GM12878 (cell line): ENCODE results near the gene UBE2J2. TPM values are rescaled to one million over a fixed set of nuclear protein-coding genes. Genes with fewer than 3 reads are reported as not detected.

Source experiments
- ATAC-seq: fragments of 200-7000 bp; cut with Tn5 transposase; 3 replicates; pipeline ENCODE4 v1.9.1; 2020; ENCODE audit warnings: mild to moderate bottlenecking, moderate library complexity
- BruUV-seq: library from RNA; stranded (reverse); fragments of 400-500 nt; replicated peaks from 2 replicates; lab custom pipeline; 2021; lab: Mats Ljungman, UMichigan
- CTCF ChIA-PET: fragments of 300-600 bp; sonication (Branson Sonifier 250); formaldehyde crosslinking; extraction: SDS; loops from one replicate; lab custom pipeline; 2021; ENCODE audit warnings: inconsistent platforms; lab: Yijun Ruan, JAX
- POLR2A ChIA-PET: fragments of 350-600 bp; formaldehyde crosslinking; extraction: SDS; loops from one replicate; lab custom pipeline; 2021; ENCODE audit warnings: inconsistent platforms; lab: Charles Lee
- RAD21 ChIA-PET: fragments of 300-600 bp; sonication (Branson Sonifier 250); formaldehyde crosslinking; loops from one replicate; lab custom pipeline; 2023; ENCODE audit warnings: antibody characterized with exemption; ENCODE audit not compliant: unreplicated experiment; lab: Charles Lee
- SMC1A ChIA-PET: fragments of 300-600 bp; sonication (Branson Sonifier 250); formaldehyde crosslinking; loops from one replicate; lab custom pipeline; 2023; ENCODE audit not compliant: unreplicated experiment, uncharacterized antibody; lab: Charles Lee
- DNase-seq: peaks from one replicate; pipeline ENCODE4 v3.0.0-alpha.2; 2011; ENCODE audit warnings: low read depth, low spot score
- FAIRE-seq: peaks from 3 replicates; lab custom pipeline; 2011; peaks lifted over from hg19 to GRCh38; lab: Jason Lieb, UNC
- H2AFZ ChIP-seq: 2 replicates; pipeline ENCODE4 v1.6.0; 2011; ENCODE audit warnings: low read depth, low read length, control low read depth; ENCODE audit not compliant: control insufficient read depth
- H3K27ac ChIP-seq: 2 replicates; pipeline ENCODE4 v1.5.1; 2011; ENCODE audit warnings: control low read depth; ENCODE audit not compliant: control insufficient read depth, insufficient read depth
- H3K27me3 ChIP-seq, 2 experiments: replicated peaks in 1 of 2; 2 replicates each; pipeline versions ENCODE4 v1.6.0 to v1.6.1; 2011; ENCODE audit warnings: low read length in 1 of 2; ENCODE audit not compliant: control insufficient read depth in 2 of 2, insufficient read depth in 2 of 2
- H3K36me3 ChIP-seq, 2 experiments: 2 replicates each; pipeline ENCODE4 v1.5.1; 2011; ENCODE audit warnings: low read length in 1 of 2; ENCODE audit not compliant: control insufficient read depth in 2 of 2, insufficient read depth in 2 of 2
- H3K4me1 ChIP-seq: 2 replicates; pipeline ENCODE4 v1.6.1; 2011; ENCODE audit warnings: mild to moderate bottlenecking, low read length, moderate library complexity, mixed read lengths; ENCODE audit not compliant: control insufficient read depth, insufficient read depth
- H3K4me2 ChIP-seq: 2 replicates; pipeline ENCODE4 v1.6.0; 2011; ENCODE audit warnings: control low read depth; ENCODE audit not compliant: control insufficient read depth, insufficient read depth
- H3K4me3 ChIP-seq: fragments of 200-600 bp; sonication (generic); 2 replicates; pipeline ENCODE4 v1.5.1; 2016
- H3K79me2 ChIP-seq: 2 replicates; pipeline ENCODE4 v1.6.0; 2011; ENCODE audit warnings: low read length; ENCODE audit not compliant: control insufficient read depth, insufficient read depth
- H3K9ac ChIP-seq: 2 replicates; pipeline ENCODE4 v1.8.0; 2011; ENCODE audit warnings: low read length, control low read depth, mixed read lengths; ENCODE audit not compliant: control insufficient read depth, insufficient read depth
- H3K9me3 ChIP-seq: replicated peaks from 3 replicates; pipeline ENCODE4 v1.5.1; 2011; ENCODE audit warnings: mild to moderate bottlenecking, low read length; ENCODE audit not compliant: control insufficient read depth, insufficient read depth
- H4K20me1 ChIP-seq: 2 replicates; pipeline ENCODE4 v1.6.0; 2011; ENCODE audit not compliant: control insufficient read depth, insufficient read depth
- BCL3 ChIP-seq: IDR thresholded peaks from 2 replicates; pipeline ENCODE4 v1.6.1; 2011; ENCODE audit warnings: borderline replicate concordance, low read depth, mild to moderate bottlenecking, moderate library complexity, low read length; ENCODE audit not compliant: insufficient read depth, poor library complexity, severe bottlenecking
- EED ChIP-seq: sonication (generic); IDR thresholded peaks from 2 replicates; pipeline ENCODE4 v1.6.1; 2016; ENCODE audit warnings: antibody characterized with exemption, low read depth
- IRF4 ChIP-seq: IDR thresholded peaks from 2 replicates; pipeline ENCODE4 v1.6.1; 2011; ENCODE audit warnings: low read depth, low read length
- KAT2A ChIP-seq: conservative IDR thresholded peaks from 2 replicates; pipeline ENCODE4 v1.6.1; 2011; ENCODE audit warnings: low read depth, low read length; ENCODE audit not compliant: control insufficient read depth
- POU2F2 ChIP-seq: IDR thresholded peaks from 3 replicates; pipeline ENCODE4 v1.6.1; 2011; ENCODE audit warnings: low read depth, mild to moderate bottlenecking, low read length, borderline replicate concordance
- RUNX3 ChIP-seq: IDR thresholded peaks from 2 replicates; pipeline ENCODE4 v1.6.1; 2012; ENCODE audit warnings: low read length, inconsistent platforms
- SIN3A ChIP-seq: IDR thresholded peaks from 2 replicates; pipeline ENCODE4 v1.6.1; 2012; ENCODE audit warnings: low read depth, low read length, improper control_type of control experiment
- SIX5 ChIP-seq: IDR thresholded peaks from 2 replicates; pipeline ENCODE4 v1.6.1; 2011; ENCODE audit warnings: mild to moderate bottlenecking, low read depth, low read length, moderate library complexity; ENCODE audit not compliant: severe bottlenecking
- SRF ChIP-seq, 2 experiments: IDR thresholded peaks; 2 replicates each; pipeline ENCODE4 v1.6.1; 2011; ENCODE audit warnings: low read depth in 2 of 2, low read length in 2 of 2, mild to moderate bottlenecking in 1 of 2, moderate library complexity in 1 of 2
- SUZ12 ChIP-seq: fragments of 200-600 bp; sonication (generic); IDR thresholded peaks from one replicate; pipeline ENCODE4 v1.6.1; 2018; ENCODE audit warnings: antibody characterized with exemption, mild to moderate bottlenecking; ENCODE audit not compliant: unreplicated experiment
- TCF7 ChIP-seq: IDR thresholded peaks from 2 replicates; pipeline ENCODE4 v1.6.1; 2014; ENCODE audit warnings: antibody characterized with exemption, borderline replicate concordance
- USF1 ChIP-seq: IDR thresholded peaks from 2 replicates; pipeline ENCODE4 v1.6.1; 2011; ENCODE audit warnings: borderline replicate concordance, low read depth, mild to moderate bottlenecking, moderate library complexity, mixed read lengths, low read length; ENCODE audit not compliant: insufficient read depth; ENCODE audit errors: extremely low read length
- YY1 ChIP-seq: IDR thresholded peaks from 2 replicates; pipeline ENCODE4 v1.6.1; 2011; ENCODE audit warnings: low read depth, mild to moderate bottlenecking, low read length
- ZNF592 ChIP-seq: fragments of 450-650 bp; IDR thresholded peaks from 2 replicates; pipeline ENCODE4 v1.6.1; 2017; ENCODE audit warnings: mild to moderate bottlenecking, moderate library complexity
- WGBS: methylation state at CpG from one replicate; pipeline ENCODE4 v1.1.6; 2016; ENCODE audit warnings: low lambda C conversion rate; ENCODE audit not compliant: insufficient replicate concordance, insufficient coverage; ENCODE audit errors: missing lambda C conversion rate; 5-methylcytosine and 5-hydroxymethylcytosine counted together
- in situ Hi-C: fragments of 300-500 bp; cut with MboI; formaldehyde crosslinking; loops from 9 replicates; pipeline ENCODE4 v1.14.3; 2018; ENCODE audit warnings: mixed read lengths
- intact Hi-C: fragments of 100-400 bp; cut with micrococcal nuclease; formaldehyde crosslinking; loops from one replicate; pipeline ENCODE4 v1.14.2; 2022; ENCODE audit not compliant: unreplicated experiment
- polyA plus RNA-seq, 11 experiments: library from polyadenylated mRNA; depleted of rRNA in 4 of 11; unstranded in 6 of 11; stranded (reverse) in 5 of 11; fragments of >200 nt; fragmentation: Nextera tagmentation in 4 of 11; fragmentation: Illumina TruSeq in 1 of 11; extraction: Ambion mirVana in 4 of 11; extraction: Trizol in 1 of 11; gene quantifications; 1 replicate in 1 of 11; 2 replicates in 10 of 11; pipeline versions ENCODE4 v1.2.1 to v1.2.3, GENCODE V29; 2011 to 2016; ENCODE audit warnings: inconsistent platforms in 2 of 11, missing spikeins in 2 of 11, low read depth in 1 of 11
- total RNA-seq, 4 experiments: library from RNA; depleted of rRNA in 3 of 4; stranded (reverse); fragments of >200 nt in 3 of 4; fragmentation: Illumina TruSeq in 1 of 4; extraction: Trizol in 1 of 4; gene quantifications; 2 replicates each; pipeline versions ENCODE4 v1.2.1 to v1.2.3, GENCODE V29; 2013 to 2021

Gene UBE2J2
- total and polyA plus RNA-seq, 10 of the 15 experiments (the other 5 are each of a cell fraction or from before 2014, with no cell fraction given): 0.72 to 70.5 (median 49.2) TPM

- no peak for TF ChIP-seq USF1
- TF ChIP-seq SIN3A: no peak
- TF ChIP-seq ZNF592: no peak
- no peak for TF ChIP-seq RUNX3
These were observed 12.9 kb upstream of the UBE2J2 start (continued) for GRCh38 chr1:1286313-1287261.

GRCh38 chr1:1285611-1286311 lies 12.1 kb upstream of the UBE2J2 start:
- intact Hi-C loops: no loop called here
- Histone ChIP-seq H3K27ac (no peak overlapping the region), H3K79me2 (no peaks in the 10 kb centered on the region), H4K20me1 (no peaks in the 10 kb centered on the region), H3K4me3 (no peak overlapping the region), H3K4me1 (no peaks in the 10 kb centered on the region), H3K36me3 (no peaks in the 10 kb centered on the region), H3K9me3 (no peaks in the 10 kb centered on the region), H2AFZ (no peak overlapping the region), H3K4me2 (no peak overlapping the region), H3K27me3 (no peaks in the 10 kb centered on the region), H3K9ac (no peak overlapping the region)
- ATAC-seq: no peak; the same call in none of the 3 replicates
- DNase-seq: no peak
- CTCF ChIA-PET: interaction anchor here (2.5 kb wide), 1 partner anchor 163 kb away, joined by 12 read pairs; no protein-coding TSS in a partner anchor
- in situ Hi-C loops: no loop called here
- BruUV-seq: no TSS peak
- POLR2A ChIA-PET: no interaction called here
- no peak for FAIRE-seq
- WGBS: 34% methylated on average over 34 of the region's 37 CpGs
- RAD21 ChIA-PET: no interaction called here
- SMC1A ChIA-PET: no interaction called here
- no peak for TF ChIP-seq TCF7
- TF ChIP-seq YY1: no peak
- TF ChIP-seq POU2F2: no peak
- TF ChIP-seq EED: no peak
- TF ChIP-seq BCL3: no peak
- TF ChIP-seq SRF (IDR thresholded peaks at IDR 0.05; ENCODE audit: low read depth in 2 of 2, low read length in 2 of 2): no peak
- TF ChIP-seq SUZ12: no peak
- no peak for TF ChIP-seq IRF4
- TF ChIP-seq SIX5: no peak
- no peak for TF ChIP-seq KAT2A
